ENCODE measurements around the gene PTCD3. TPM values are rescaled to one million over a fixed set of nuclear protein-coding genes. Genes with fewer than 3 reads are reported as not detected.

Gene PTCD3
- total RNA-seq, 1 experiment from 2014 or later = 180 TPM

- Histone ChIP-seq H2BK12ac (ENCODE audit: insufficient read length, low read depth, low read length) (no peak overlapping the region), H2BK5ac (ENCODE audit: insufficient read length, low read length) (no peak overlapping the region), H3K14ac (ENCODE audit: insufficient read depth, low read length) (no peak overlapping the region), H3K56ac (ENCODE audit: insufficient read length, low read depth, low read length) (no peak overlapping the region), H3K18ac (ENCODE audit: insufficient read length, low read depth, low read length) (no peak overlapping the region), H3K9ac (ENCODE audit: extremely low read depth, insufficient read length, low read length) (no peak overlapping the region), H3K23ac (ENCODE audit: insufficient read length, low read depth, low read length) (no peak overlapping the region), H3K23me2 (ENCODE audit: insufficient read length, low read depth, low read length, poor library complexity, severe bottlenecking) (no peaks in the 10 kb centered on the region), H2BK20ac (ENCODE audit: low read depth, low read length, poor library complexity, severe bottlenecking) (no peak overlapping the region), H2AK5ac (ENCODE audit: insufficient read length, low read length) (no peak overlapping the region), H3K79me2 (ENCODE audit: insufficient read depth, low read length) (no peaks in the 10 kb centered on the region), H3K27me3 (ENCODE audit: insufficient read depth, low read length) (no peaks in the 10 kb centered on the region), H3K4me2 (ENCODE audit: insufficient read depth, insufficient read length, low read length) (no peak overlapping the region), H3K9me3 (ENCODE audit: control insufficient read depth, low read depth, low read length) (no peaks in the 10 kb centered on the region), H2BK15ac (ENCODE audit: low read depth, low read length) (no peak overlapping the region), H4K5ac (ENCODE audit: insufficient read length, low read depth, low read length) (no peak overlapping the region), H3K4ac (ENCODE audit: low read depth, low read length) (no peak overlapping the region), H2BK120ac (ENCODE audit: low read depth, low read length, poor library complexity, severe bottlenecking) (no peak overlapping the region), H3K27ac (ENCODE audit: insufficient read length, low read depth, low read length) (no peak overlapping the region), H3K4me1 (ENCODE audit: insufficient read depth, low read length) (no peaks in the 10 kb centered on the region), H4K20me1 (ENCODE audit: control insufficient read depth, insufficient read depth, insufficient read length) (no peaks in the 10 kb centered on the region), H3T11ph (ENCODE audit: low read length) (no peak overlapping the region), H4K8ac (replicated peaks; ENCODE audit: insufficient read length, low read depth, low read length) (no peak overlapping the region), H3K79me1 (ENCODE audit: insufficient read depth, low read depth, low read length, poor library complexity, severe bottlenecking) (no peaks in the 10 kb centered on the region), H2AFZ (ENCODE audit: low read length) (no peak overlapping the region), H4K91ac (ENCODE audit: insufficient read length, low read depth, low read length) (no peak overlapping the region)
- Mint-ChIP-seq H3K4me1 (peaks cover 3 to 4% of the 10 kb centered on the region in 2 experiments; a peak in 1 of 4 replicates), H3K36me3 (ENCODE audit: insufficient read depth in 1 of 3, low read depth in 3 of 3) (peaks cover 34 to 89% (median 62%) of the 10 kb centered on the region in 3 experiments; a peak in 6 of 7 replicates), H3K27me3 (ENCODE audit: low read depth) (no peaks in the 10 kb centered on the region; the same call in 1 of the 2 replicates), H3K27ac (no peak overlapping the region), H3K9me3 (no peaks in the 10 kb centered on the region), H3K4me3 (no peak overlapping the region)
- TF ChIP-seq, protein P1, sequence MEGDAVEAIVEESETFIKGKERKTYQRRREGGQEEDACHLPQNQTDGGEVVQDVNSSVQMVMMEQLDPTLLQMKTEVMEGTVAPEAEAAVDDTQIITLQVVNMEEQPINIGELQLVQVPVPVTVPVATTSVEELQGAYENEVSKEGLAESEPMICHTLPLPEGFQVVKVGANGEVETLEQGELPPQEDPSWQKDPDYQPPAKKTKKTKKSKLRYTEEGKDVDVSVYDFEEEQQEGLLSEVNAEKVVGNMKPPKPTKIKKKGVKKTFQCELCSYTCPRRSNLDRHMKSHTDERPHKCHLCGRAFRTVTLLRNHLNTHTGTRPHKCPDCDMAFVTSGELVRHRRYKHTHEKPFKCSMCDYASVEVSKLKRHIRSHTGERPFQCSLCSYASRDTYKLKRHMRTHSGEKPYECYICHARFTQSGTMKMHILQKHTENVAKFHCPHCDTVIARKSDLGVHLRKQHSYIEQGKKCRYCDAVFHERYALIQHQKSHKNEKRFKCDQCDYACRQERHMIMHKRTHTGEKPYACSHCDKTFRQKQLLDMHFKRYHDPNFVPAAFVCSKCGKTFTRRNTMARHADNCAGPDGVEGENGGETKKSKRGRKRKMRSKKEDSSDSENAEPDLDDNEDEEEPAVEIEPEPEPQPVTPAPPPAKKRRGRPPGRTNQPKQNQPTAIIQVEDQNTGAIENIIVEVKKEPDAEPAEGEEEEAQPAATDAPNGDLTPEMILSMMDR (conservative IDR thresholded peaks at IDR 0.05) = no peak
- no CpG with 5 or more reads among the region's 2 CpGs for WGBS (ENCODE audit: extremely low coverage, insufficient read length, low lambda C conversion rate)
- DNase-seq = no peak
Measured at GRCh38 chr2:86147793-86148192, 41.8 kb downstream of the PTCD3 start.

Measured in H9 (cell line).